Activated CD8-positive, alpha-beta memory T cell treated with anti-CD3 and anti-CD28 coated beads for 36 hours (primary cell): ENCODE measurements around the gene SLC25A28. TPM values are rescaled to one million over a fixed set of nuclear protein-coding genes. Genes with fewer than 3 reads are reported as not detected.
"Not testable (repeated sequence)": the region's sequence is repeated elsewhere in the genome, so short reads cannot be mapped to it uniquely, and the experiment has no call there.

ENCODE experiments used
- CTCF ChIA-PET: fragments of 350-600 bp; sonication (Branson Sonifier 250); formaldehyde crosslinking; loops from one replicate; lab custom pipeline; 2021; ENCODE audit warnings: antibody characterized with exemption; lab: Charles Lee
- POLR2A ChIA-PET: fragments of 350-600 bp; sonication (Branson Sonifier 250); formaldehyde crosslinking; loops from one replicate; lab custom pipeline; 2021; ENCODE audit warnings: antibody characterized with exemption; lab: Charles Lee
- total RNA-seq, 2 experiments: library from RNA; stranded (reverse); gene quantifications; one replicate each; pipeline ENCODE4 v1.2.3, GENCODE V29; 2021

The SLC25A28 gene
- total RNA-seq, 2 experiments from 2014 or later: 49.2 to 51.0 TPM

- POLR2A ChIA-PET: no interaction called here
- CTCF ChIA-PET: no interaction called here
These were observed 21.3 kb downstream of the SLC25A28 start for GRCh38 chr10:99598781-99599509.

- POLR2A ChIA-PET: no interaction called here
- CTCF ChIA-PET: no interaction called here
These were observed 22.2 kb downstream of the SLC25A28 start for GRCh38 chr10:99598011-99598410.

GRCh38 chr10:99596708-99597107, 23.5 kb downstream of the SLC25A28 start:
- POLR2A ChIA-PET, CTCF ChIA-PET: not testable (repeated sequence)

- ChIA-PET POLR2A (no interaction called here), CTCF (no interaction called here)
These were observed 24.3 kb downstream of the SLC25A28 start for GRCh38 chr10:99595770-99596465.

- ChIA-PET CTCF (no interaction called here), POLR2A (no interaction called here)
These were observed 25.0 kb downstream of the SLC25A28 start for GRCh38 chr10:99595236-99595635.

GRCh38 chr10:99593312-99593711, 26.9 kb downstream of the SLC25A28 start:
- ChIA-PET POLR2A (no interaction called here), CTCF (interaction anchor here (0.7 kb wide), 1 partner anchor 58 kb away, joined by 3 read pairs; no protein-coding TSS in a partner anchor)

- POLR2A ChIA-PET: no interaction called here
- CTCF ChIA-PET: interaction anchor here (1.3 kb wide), 1 partner anchor 31 kb away, joined by 3 read pairs; no protein-coding TSS in a partner anchor
These were observed 29.4 kb downstream of the SLC25A28 start for GRCh38 chr10:99590799-99591198.

- ChIA-PET CTCF (no interaction called here), POLR2A (no interaction called here)
These were observed 36.6 kb downstream of the SLC25A28 start for GRCh38 chr10:99583687-99584086.

- ChIA-PET CTCF (no interaction called here), POLR2A (no interaction called here)
These were observed 37.9 kb downstream of the SLC25A28 start for GRCh38 chr10:99582255-99582770.

GRCh38 chr10:99579971-99580370, 40.3 kb downstream of the SLC25A28 start:
- POLR2A ChIA-PET: no interaction called here
- CTCF ChIA-PET: no interaction called here

GRCh38 chr10:99573790-99574189, 46.4 kb downstream of the SLC25A28 start:
- ChIA-PET CTCF (no interaction called here), POLR2A (no interaction called here)

- CTCF ChIA-PET: no interaction called here
- POLR2A ChIA-PET: no interaction called here
These were observed 48.4 kb downstream of the SLC25A28 start for GRCh38 chr10:99571816-99572215.

- CTCF ChIA-PET: no interaction called here
- POLR2A ChIA-PET: interaction anchor here (0.5 kb wide), 1 partner anchor 99 kb away, joined by 4 read pairs; no protein-coding TSS in a partner anchor
These were observed 50.3 kb downstream of the SLC25A28 start for GRCh38 chr10:99569961-99570360.

GRCh38 chr10:99569253-99569939, 50.8 kb downstream of the SLC25A28 start:
- ChIA-PET CTCF (no interaction called here), POLR2A (no interaction called here)

- POLR2A ChIA-PET: no interaction called here
These were observed 55.1 kb downstream of the SLC25A28 start for GRCh38 chr10:99565166-99565565.

GRCh38 chr10:99564361-99564760, 55.9 kb downstream of the SLC25A28 start:
- ChIA-PET CTCF (no interaction called here), POLR2A (no interaction called here)

More at GRCh38 chr10:99565166-99565565, 55.1 kb downstream of the SLC25A28 start:
- CTCF ChIA-PET: no interaction called here

GRCh38 chr10:99562631-99563030, 57.6 kb downstream of the SLC25A28 start:
- ChIA-PET CTCF (interaction anchor here (0.7 kb wide), 2 partner anchors 52 to 93 kb away, joined by 3 read pairs; no protein-coding TSS in a partner anchor), POLR2A (no interaction called here)
